Measurements from ENCODE around the gene ROBO2.
A peak's percentile ranks its signal among the peaks of the same experiment; 100 is the strongest.

ROBO2 gene

GRCh38 chr3:77247817-77248216, 207.9 kb downstream of the ROBO2 start:
- no peak for DNase-seq (ENCODE audit: low read depth)
- TF ChIP-seq, protein P1, sequence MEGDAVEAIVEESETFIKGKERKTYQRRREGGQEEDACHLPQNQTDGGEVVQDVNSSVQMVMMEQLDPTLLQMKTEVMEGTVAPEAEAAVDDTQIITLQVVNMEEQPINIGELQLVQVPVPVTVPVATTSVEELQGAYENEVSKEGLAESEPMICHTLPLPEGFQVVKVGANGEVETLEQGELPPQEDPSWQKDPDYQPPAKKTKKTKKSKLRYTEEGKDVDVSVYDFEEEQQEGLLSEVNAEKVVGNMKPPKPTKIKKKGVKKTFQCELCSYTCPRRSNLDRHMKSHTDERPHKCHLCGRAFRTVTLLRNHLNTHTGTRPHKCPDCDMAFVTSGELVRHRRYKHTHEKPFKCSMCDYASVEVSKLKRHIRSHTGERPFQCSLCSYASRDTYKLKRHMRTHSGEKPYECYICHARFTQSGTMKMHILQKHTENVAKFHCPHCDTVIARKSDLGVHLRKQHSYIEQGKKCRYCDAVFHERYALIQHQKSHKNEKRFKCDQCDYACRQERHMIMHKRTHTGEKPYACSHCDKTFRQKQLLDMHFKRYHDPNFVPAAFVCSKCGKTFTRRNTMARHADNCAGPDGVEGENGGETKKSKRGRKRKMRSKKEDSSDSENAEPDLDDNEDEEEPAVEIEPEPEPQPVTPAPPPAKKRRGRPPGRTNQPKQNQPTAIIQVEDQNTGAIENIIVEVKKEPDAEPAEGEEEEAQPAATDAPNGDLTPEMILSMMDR (conservative IDR thresholded peaks at IDR 0.05; ENCODE audit: low read depth, low read length), result no peak
- no peak overlapping the region for H3K4me3 ChIP-seq (ENCODE audit: low read length)

DNA sequence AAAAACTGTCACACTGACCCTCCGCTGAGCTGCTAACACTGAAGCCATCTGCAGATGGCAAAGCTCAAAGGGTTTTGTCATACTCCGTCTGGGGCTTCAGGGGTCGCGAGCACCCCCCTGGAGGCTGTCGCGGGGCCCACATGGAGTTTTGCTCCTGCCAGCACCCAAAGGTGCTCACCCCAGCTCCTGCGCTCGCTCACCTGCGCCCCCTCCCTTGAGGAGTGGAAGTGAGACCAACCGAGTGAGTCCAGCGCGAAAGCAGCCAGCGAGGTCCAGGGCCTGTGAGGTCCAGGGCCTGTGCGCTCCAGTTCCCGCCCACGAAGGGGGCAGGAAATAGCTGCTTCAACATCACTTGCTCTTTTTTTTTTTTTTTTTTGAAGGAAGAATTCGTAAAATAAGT, 208.5 kb downstream of the ROBO2 start:
- TF ChIP-seq, protein P1 (conservative IDR thresholded peaks at IDR 0.05; ENCODE audit: low read depth, low read length), result no peak
- no peak overlapping the region for H3K4me3 ChIP-seq (ENCODE audit: low read length)
- no peak for DNase-seq (ENCODE audit: low read depth)

GRCh38 chr3:77251136-77251535, 211.2 kb downstream of the ROBO2 start:
- no peak overlapping the region for H3K4me3 ChIP-seq (ENCODE audit: low read length)
- DNase-seq (ENCODE audit: low read depth), result no peak
- TF ChIP-seq, protein P1 (conservative IDR thresholded peaks at IDR 0.05; ENCODE audit: low read depth, low read length), result no peak

GRCh38 chr3:77254967-77255831, 215.3 kb downstream of the ROBO2 start:
- DNase-seq (ENCODE audit: low read depth), result peak; percentile 32
- TF ChIP-seq, protein P1 (conservative IDR thresholded peaks at IDR 0.05; ENCODE audit: low read depth, low read length), result peak; percentile 73
- H3K4me3 ChIP-seq (ENCODE audit: low read length), result no peak overlapping the region

DNA sequence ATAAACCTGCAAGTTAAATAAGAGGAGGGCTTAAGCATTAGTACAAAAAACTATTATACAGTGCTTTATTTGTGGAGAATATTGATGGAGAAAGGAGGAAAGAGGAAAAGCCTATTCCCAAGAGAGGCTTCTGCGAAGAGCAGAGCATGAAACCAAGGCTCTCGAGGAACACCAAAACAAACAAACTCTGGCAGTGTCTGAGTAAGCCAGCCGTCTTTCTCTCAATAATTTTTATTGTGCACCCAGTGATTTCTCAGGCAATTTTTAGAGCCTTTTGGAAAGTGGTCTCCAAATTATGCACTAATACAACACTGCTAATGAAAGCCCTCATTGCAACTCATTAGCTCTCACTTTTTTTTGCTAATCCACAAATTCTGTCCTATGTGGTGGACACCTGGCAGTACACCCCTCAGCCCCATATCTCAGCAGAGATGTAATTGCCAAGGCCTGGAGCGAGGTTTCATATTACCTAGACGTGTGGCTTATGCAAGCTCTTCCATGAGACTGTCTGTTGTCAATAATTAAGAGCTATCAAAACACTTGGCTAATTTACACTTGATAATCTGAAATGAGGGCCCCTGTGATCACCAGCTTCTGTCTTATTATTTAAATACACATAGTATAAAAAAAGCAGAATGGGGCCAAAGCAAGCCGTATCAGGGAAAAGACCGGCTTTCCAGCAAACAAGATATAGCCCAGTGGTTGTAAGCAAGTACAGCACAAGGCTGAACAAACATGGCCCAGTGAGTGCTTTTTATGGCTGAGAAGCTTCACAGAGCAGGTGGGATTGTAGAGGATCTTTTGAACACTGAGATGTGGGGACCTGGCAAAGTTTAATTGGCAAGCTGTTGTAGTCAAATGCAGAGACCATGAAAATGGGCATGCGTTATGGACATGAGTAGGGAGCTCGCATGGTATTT, 216.9 kb downstream of the ROBO2 start:
- H3K4me3 ChIP-seq (ENCODE audit: low read length), result no peak overlapping the region
- TF ChIP-seq, protein P1 (conservative IDR thresholded peaks at IDR 0.05; ENCODE audit: low read depth, low read length), result no peak
- DNase-seq (ENCODE audit: low read depth), result no peak

GRCh38 chr3:77259694-77260093, 219.8 kb downstream of the ROBO2 start:
- H3K4me3 ChIP-seq (ENCODE audit: low read length), result no peak overlapping the region
- TF ChIP-seq, protein P1 (conservative IDR thresholded peaks at IDR 0.05; ENCODE audit: low read depth, low read length), result no peak
- no peak for DNase-seq (ENCODE audit: low read depth)
